GM12878 (cell line): ENCODE results near the gene TSHZ2. TPM values are rescaled to one million over a fixed set of nuclear protein-coding genes. Genes with fewer than 3 reads are reported as not detected.

ENCODE experiments used
- ATAC-seq: fragments of 200-7000 bp; cut with Tn5 transposase; 3 replicates; pipeline ENCODE4 v1.9.1; 2020; ENCODE audit warnings: mild to moderate bottlenecking, moderate library complexity
- BruUV-seq: library from RNA; stranded (reverse); fragments of 400-500 nt; replicated peaks from 2 replicates; lab custom pipeline; 2021; lab: Mats Ljungman, UMichigan
- CTCF ChIA-PET: fragments of 300-600 bp; sonication (Branson Sonifier 250); formaldehyde crosslinking; extraction: SDS; loops from one replicate; lab custom pipeline; 2021; ENCODE audit warnings: inconsistent platforms; lab: Yijun Ruan, JAX
- POLR2A ChIA-PET: fragments of 350-600 bp; formaldehyde crosslinking; extraction: SDS; loops from one replicate; lab custom pipeline; 2021; ENCODE audit warnings: inconsistent platforms; lab: Charles Lee
- RAD21 ChIA-PET: fragments of 300-600 bp; sonication (Branson Sonifier 250); formaldehyde crosslinking; loops from one replicate; lab custom pipeline; 2023; ENCODE audit warnings: antibody characterized with exemption; ENCODE audit not compliant: unreplicated experiment; lab: Charles Lee
- SMC1A ChIA-PET: fragments of 300-600 bp; sonication (Branson Sonifier 250); formaldehyde crosslinking; loops from one replicate; lab custom pipeline; 2023; ENCODE audit not compliant: unreplicated experiment, uncharacterized antibody; lab: Charles Lee
- DNase-seq: peaks from one replicate; pipeline ENCODE4 v3.0.0-alpha.2; 2011; ENCODE audit warnings: low read depth, low spot score
- FAIRE-seq: peaks from 3 replicates; lab custom pipeline; 2011; peaks lifted over from hg19 to GRCh38; lab: Jason Lieb, UNC
- H2AFZ ChIP-seq: 2 replicates; pipeline ENCODE4 v1.6.0; 2011; ENCODE audit warnings: low read depth, low read length, control low read depth; ENCODE audit not compliant: control insufficient read depth
- H3K27ac ChIP-seq: 2 replicates; pipeline ENCODE4 v1.5.1; 2011; ENCODE audit warnings: control low read depth; ENCODE audit not compliant: control insufficient read depth, insufficient read depth
- H3K27me3 ChIP-seq, 2 experiments: replicated peaks in 1 of 2; 2 replicates each; pipeline versions ENCODE4 v1.6.0 to v1.6.1; 2011; ENCODE audit warnings: low read length in 1 of 2; ENCODE audit not compliant: control insufficient read depth in 2 of 2, insufficient read depth in 2 of 2
- H3K36me3 ChIP-seq, 2 experiments: 2 replicates each; pipeline ENCODE4 v1.5.1; 2011; ENCODE audit warnings: low read length in 1 of 2; ENCODE audit not compliant: control insufficient read depth in 2 of 2, insufficient read depth in 2 of 2
- H3K4me1 ChIP-seq: 2 replicates; pipeline ENCODE4 v1.6.1; 2011; ENCODE audit warnings: mild to moderate bottlenecking, low read length, moderate library complexity, mixed read lengths; ENCODE audit not compliant: control insufficient read depth, insufficient read depth
- H3K4me2 ChIP-seq: 2 replicates; pipeline ENCODE4 v1.6.0; 2011; ENCODE audit warnings: control low read depth; ENCODE audit not compliant: control insufficient read depth, insufficient read depth
- H3K4me3 ChIP-seq: fragments of 200-600 bp; sonication (generic); 2 replicates; pipeline ENCODE4 v1.5.1; 2016
- H3K79me2 ChIP-seq: 2 replicates; pipeline ENCODE4 v1.6.0; 2011; ENCODE audit warnings: low read length; ENCODE audit not compliant: control insufficient read depth, insufficient read depth
- H3K9ac ChIP-seq: 2 replicates; pipeline ENCODE4 v1.8.0; 2011; ENCODE audit warnings: low read length, control low read depth, mixed read lengths; ENCODE audit not compliant: control insufficient read depth, insufficient read depth
- H3K9me3 ChIP-seq: replicated peaks from 3 replicates; pipeline ENCODE4 v1.5.1; 2011; ENCODE audit warnings: mild to moderate bottlenecking, low read length; ENCODE audit not compliant: control insufficient read depth, insufficient read depth
- H4K20me1 ChIP-seq: 2 replicates; pipeline ENCODE4 v1.6.0; 2011; ENCODE audit not compliant: control insufficient read depth, insufficient read depth
- ATF3 ChIP-seq: IDR thresholded peaks from 2 replicates; pipeline ENCODE4 v1.6.1; 2011; ENCODE audit warnings: low read depth, mild to moderate bottlenecking, low read length, moderate library complexity, borderline replicate concordance; ENCODE audit errors: extremely low read depth
- CHD1 ChIP-seq: IDR thresholded peaks from 2 replicates; pipeline ENCODE4 v1.6.1; 2012; ENCODE audit warnings: low read depth, low read length, improper control_type of control experiment
- ELK1 ChIP-seq: IDR thresholded peaks from 2 replicates; pipeline ENCODE4 v1.6.1; 2012; ENCODE audit warnings: low read depth, low read length, improper control_type of control experiment
- FOXM1 ChIP-seq: IDR thresholded peaks from 2 replicates; pipeline ENCODE4 v1.6.1; 2012; ENCODE audit warnings: low read depth, mild to moderate bottlenecking, inconsistent platforms, low read length, moderate library complexity
- HCFC1 ChIP-seq: fragments of 150-350 bp; IDR thresholded peaks from 2 replicates; pipeline ENCODE4 v1.6.1; 2014; ENCODE audit warnings: low read length
- PRDM15 ChIP-seq: fragments of 450-650 bp; formaldehyde crosslinking; IDR thresholded peaks from 2 replicates; pipeline ENCODE4 v1.4.0; 2020; ENCODE audit warnings: mild to moderate bottlenecking, moderate library complexity
- WGBS: methylation state at CpG from one replicate; pipeline ENCODE4 v1.1.6; 2016; ENCODE audit warnings: low lambda C conversion rate; ENCODE audit not compliant: insufficient replicate concordance, insufficient coverage; ENCODE audit errors: missing lambda C conversion rate; 5-methylcytosine and 5-hydroxymethylcytosine counted together
- in situ Hi-C: fragments of 300-500 bp; cut with MboI; formaldehyde crosslinking; loops from 9 replicates; pipeline ENCODE4 v1.14.3; 2018; ENCODE audit warnings: mixed read lengths
- intact Hi-C: fragments of 100-400 bp; cut with micrococcal nuclease; formaldehyde crosslinking; loops from one replicate; pipeline ENCODE4 v1.14.2; 2022; ENCODE audit not compliant: unreplicated experiment
- polyA plus RNA-seq, 11 experiments: library from polyadenylated mRNA; depleted of rRNA in 4 of 11; unstranded in 6 of 11; stranded (reverse) in 5 of 11; fragments of >200 nt; fragmentation: Nextera tagmentation in 4 of 11; fragmentation: Illumina TruSeq in 1 of 11; extraction: Ambion mirVana in 4 of 11; extraction: Trizol in 1 of 11; gene quantifications; 1 replicate in 1 of 11; 2 replicates in 10 of 11; pipeline versions ENCODE4 v1.2.1 to v1.2.3, GENCODE V29; 2011 to 2016; ENCODE audit warnings: inconsistent platforms in 2 of 11, missing spikeins in 2 of 11, low read depth in 1 of 11
- total RNA-seq, 4 experiments: library from RNA; depleted of rRNA in 3 of 4; stranded (reverse); fragments of >200 nt in 3 of 4; fragmentation: Illumina TruSeq in 1 of 4; extraction: Trizol in 1 of 4; gene quantifications; 2 replicates each; pipeline versions ENCODE4 v1.2.1 to v1.2.3, GENCODE V29; 2013 to 2021

The TSHZ2 gene
- total and polyA plus RNA-seq, 10 of the 15 experiments (the other 5 are each of a cell fraction or from before 2014, with no cell fraction given), result 0.01 to 0.86 (median 0.13) TPM; not detected in 2

GRCh38 chr20:52937591-52938100 is 34.5 kb upstream of the TSHZ2 start:
- Histone ChIP-seq H2AFZ (no peak overlapping the region), H3K9me3 (no peaks in the 10 kb centered on the region; the same call in 2 of the 3 replicates), H3K79me2 (no peaks in the 10 kb centered on the region), H3K4me3 (no peak overlapping the region), H4K20me1 (no peaks in the 10 kb centered on the region), H3K4me1 (no peaks in the 10 kb centered on the region), H3K4me2 (no peak overlapping the region), H3K9ac (no peak overlapping the region), H3K27ac (no peak overlapping the region), H3K36me3 (no peaks in the 10 kb centered on the region), H3K27me3 (no peaks in the 10 kb centered on the region)
- FAIRE-seq (no peak), ATAC-seq (peak; percentile 27; the same call in 2 of the 3 replicates), DNase-seq (no peak)
- RAD21 ChIA-PET, result no interaction called here
- CTCF ChIA-PET, result no interaction called here
- WGBS, result 34% methylated on average over 6 of the region's 6 CpGs
- POLR2A ChIA-PET, result no interaction called here
- BruUV-seq, result no TSS peak
- TF ChIP-seq FOXM1 (no peak), ELK1 (no peak), HCFC1 (no peak), ATF3 (no peak), CHD1 (no peak), PRDM15 (no peak)
- in situ Hi-C loops, result no loop called here
- SMC1A ChIA-PET, result interaction anchor here (0.6 to 1.4 kb wide), 2 partner anchors 20 to 367 kb away, joined by 3 read pairs; no protein-coding TSS in a partner anchor
- intact Hi-C loops, result no loop called here
